Measurements from ENCODE around the gene ASMT. TPM values are rescaled to one million over a fixed set of nuclear protein-coding genes. Genes with fewer than 3 reads are reported as not detected.

ASMT gene
- total and polyA plus RNA-seq, 3 donors from 2014 or later: 0.37 to 0.55 TPM; not detected in 1

DNA sequence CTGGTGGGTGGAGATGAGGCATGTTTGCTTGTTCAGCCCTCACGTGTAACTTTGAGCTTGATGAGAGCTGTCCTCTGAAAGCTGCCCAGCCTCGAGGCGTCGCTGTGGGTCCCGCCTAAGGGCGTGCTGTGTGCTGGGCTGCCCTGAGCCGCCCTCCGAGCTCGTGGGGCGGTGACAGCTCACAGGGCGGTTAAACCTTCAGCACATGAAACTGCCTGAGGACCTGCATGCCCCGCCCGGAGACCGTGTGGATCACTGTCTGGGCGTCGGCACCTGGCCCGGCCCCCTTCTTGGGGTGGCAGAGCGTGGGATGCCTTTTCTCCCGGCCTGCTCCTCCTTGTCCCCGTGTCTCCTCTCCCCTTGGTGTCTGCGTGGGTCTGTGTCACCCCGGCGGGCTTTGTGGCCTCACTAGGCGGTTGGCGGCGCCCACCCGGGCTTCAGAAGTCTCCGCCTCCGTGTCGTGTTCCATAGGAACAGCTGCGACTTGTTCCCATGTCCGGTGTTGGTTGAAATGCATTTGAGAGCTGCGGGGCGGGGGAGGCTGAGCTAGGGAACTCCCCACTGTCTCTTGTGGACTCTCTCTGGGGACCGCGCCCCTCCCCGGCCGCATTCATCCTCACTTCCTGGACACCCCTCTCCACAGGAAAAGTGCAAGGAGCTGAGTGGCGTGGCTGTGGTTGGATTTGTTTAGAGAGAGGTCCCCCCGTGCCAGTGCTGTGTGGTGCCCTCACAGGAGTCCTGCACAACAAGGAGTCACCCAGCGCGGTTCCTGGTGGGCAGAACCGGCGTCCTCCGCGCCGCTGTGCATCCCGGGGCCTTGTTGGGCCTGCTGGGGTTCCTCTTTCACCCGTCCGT is 16.6 kb upstream of the ASMT start:
- no peak for DNase-seq
- Histone ChIP-seq H3K4me3 (no peak overlapping the region), H3K27me3 (no peaks in the 10 kb centered on the region), H3K9me3 (no peaks in the 10 kb centered on the region), H3K36me3 (ENCODE audit: low read depth, missing control alignments) (no peaks in the 10 kb centered on the region), H3K27ac (no peak overlapping the region), H3K4me1 (peaks cover 15% of the 10 kb centered on the region)
- intact Hi-C loops (cut with DNase I; ENCODE audit: low total_unique reads): loop anchor here (10.0 kb wide), 1 partner anchor 143 kb away; the partner anchor contains the start of gene ASMTL
- TF ChIP-seq POLR2A (IDR thresholded peaks at IDR 0.05): no peak
- TF ChIP-seq, protein P1, sequence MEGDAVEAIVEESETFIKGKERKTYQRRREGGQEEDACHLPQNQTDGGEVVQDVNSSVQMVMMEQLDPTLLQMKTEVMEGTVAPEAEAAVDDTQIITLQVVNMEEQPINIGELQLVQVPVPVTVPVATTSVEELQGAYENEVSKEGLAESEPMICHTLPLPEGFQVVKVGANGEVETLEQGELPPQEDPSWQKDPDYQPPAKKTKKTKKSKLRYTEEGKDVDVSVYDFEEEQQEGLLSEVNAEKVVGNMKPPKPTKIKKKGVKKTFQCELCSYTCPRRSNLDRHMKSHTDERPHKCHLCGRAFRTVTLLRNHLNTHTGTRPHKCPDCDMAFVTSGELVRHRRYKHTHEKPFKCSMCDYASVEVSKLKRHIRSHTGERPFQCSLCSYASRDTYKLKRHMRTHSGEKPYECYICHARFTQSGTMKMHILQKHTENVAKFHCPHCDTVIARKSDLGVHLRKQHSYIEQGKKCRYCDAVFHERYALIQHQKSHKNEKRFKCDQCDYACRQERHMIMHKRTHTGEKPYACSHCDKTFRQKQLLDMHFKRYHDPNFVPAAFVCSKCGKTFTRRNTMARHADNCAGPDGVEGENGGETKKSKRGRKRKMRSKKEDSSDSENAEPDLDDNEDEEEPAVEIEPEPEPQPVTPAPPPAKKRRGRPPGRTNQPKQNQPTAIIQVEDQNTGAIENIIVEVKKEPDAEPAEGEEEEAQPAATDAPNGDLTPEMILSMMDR (IDR thresholded peaks at IDR 0.05): no peak
- 86 to 90% methylated on average over 31 to 50 of the region's 50 CpGs for WGBS, 2 donors

DNA sequence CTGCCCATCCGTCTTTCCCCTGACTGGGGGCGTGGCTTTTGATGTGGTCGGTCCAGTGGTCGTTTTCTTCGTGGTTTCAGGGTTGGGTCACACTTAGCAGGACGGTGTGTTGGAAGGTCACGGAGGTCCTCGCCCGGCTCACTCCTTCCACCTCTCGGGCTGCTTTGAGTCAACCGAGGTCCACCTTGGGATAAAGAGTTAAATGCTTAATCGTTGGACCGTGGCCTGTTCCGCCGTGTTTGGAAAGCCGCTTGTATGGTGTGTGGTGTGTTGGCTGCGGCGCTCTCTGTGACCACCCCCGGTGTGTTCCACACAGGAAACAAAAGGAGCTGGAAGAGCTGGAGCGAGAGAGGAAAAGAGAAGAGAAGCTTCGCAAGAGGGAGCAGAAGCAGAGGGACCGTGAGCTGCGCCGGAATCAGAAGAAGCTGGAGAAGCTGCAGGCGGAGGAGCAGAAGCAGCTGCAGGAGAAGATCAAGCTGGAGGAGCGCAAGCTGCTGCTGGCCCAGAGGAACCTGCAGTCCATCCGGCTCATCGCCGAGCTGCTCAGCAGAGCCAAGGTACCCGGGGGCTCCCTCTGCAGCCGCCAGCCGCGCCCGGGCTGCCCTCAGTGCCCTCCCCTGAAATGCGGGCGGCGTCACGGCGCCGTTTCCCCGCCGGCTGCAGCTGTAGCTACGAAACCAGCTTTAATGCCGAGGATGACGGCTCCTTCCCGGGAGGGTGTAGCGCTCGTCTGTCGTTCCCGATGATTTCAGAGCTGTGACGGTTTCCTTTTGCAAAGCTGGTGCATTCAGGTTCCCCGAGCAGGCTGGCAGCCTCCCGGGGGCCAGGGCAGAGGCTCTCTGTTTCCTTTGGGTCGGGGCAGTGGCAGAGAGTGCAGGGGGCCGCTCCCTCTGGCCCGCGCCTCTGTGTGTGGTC is 15.7 kb upstream of the ASMT start:
- 86 to 91% methylated on average over 40 to 54 of the region's 57 CpGs for WGBS, 2 donors
- no peaks in the 10 kb centered on the region for H3K27me3 ChIP-seq
- DNase-seq: no peak
- H3K4me3 ChIP-seq: no peak overlapping the region
- intact Hi-C loops (cut with DNase I; ENCODE audit: low total_unique reads): loop anchor here (10.0 kb wide), 1 partner anchor 144 kb away; the partner anchor contains the start of gene ASMTL
- no peaks in the 10 kb centered on the region for H3K9me3 ChIP-seq
- H3K4me1 ChIP-seq: peaks cover 7% of the 10 kb centered on the region
- no peaks in the 10 kb centered on the region for H3K36me3 ChIP-seq (ENCODE audit: low read depth, missing control alignments)
- TF ChIP-seq POLR2A (IDR thresholded peaks at IDR 0.05): no peak
- TF ChIP-seq, protein P1 (IDR thresholded peaks at IDR 0.05): no peak
- H3K27ac ChIP-seq: no peak overlapping the region

DNA sequence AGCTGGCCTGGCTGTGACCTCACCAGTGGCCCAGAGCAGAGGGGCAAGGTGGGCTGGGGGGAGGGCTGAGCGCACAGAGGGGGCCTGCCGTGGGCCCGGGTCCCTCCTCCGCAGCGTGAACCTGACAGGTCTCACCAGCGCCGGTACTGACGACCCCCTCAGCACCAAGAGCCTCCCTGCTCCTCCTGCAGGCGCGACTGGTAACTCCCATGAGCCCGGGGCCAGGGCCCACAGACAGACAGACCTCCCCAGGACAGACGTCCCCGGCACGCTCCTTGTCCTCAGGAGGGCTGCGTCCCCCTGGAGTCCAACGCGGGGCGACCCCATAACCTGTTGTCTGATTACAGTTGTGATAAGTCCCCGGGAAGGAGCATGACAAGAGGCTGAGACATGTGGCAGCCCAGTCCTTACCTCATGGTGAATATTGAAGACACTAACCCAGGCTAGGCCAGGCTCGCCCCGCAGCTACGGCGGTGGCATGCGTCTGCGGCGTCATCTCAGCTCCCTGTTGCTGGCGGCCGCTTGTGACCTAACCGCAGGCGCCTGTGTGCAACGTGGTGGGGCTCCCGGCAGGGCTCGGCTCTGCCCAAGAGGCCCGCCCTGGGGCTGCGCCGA is 15.0 kb upstream of the ASMT start:
- Histone ChIP-seq H3K27me3 (no peaks in the 10 kb centered on the region), H3K4me1 (peaks cover 4% of the 10 kb centered on the region), H3K27ac (no peak overlapping the region), H3K9me3 (no peaks in the 10 kb centered on the region), H3K4me3 (no peak overlapping the region), H3K36me3 (ENCODE audit: low read depth, missing control alignments) (no peaks in the 10 kb centered on the region)
- intact Hi-C loops (cut with DNase I; ENCODE audit: low total_unique reads): loop anchor here (10.0 kb wide), 1 partner anchor 145 kb away; the partner anchor contains the start of gene ASMTL
- no peak for DNase-seq
- TF ChIP-seq, protein P1 (IDR thresholded peaks at IDR 0.05): no peak
- TF ChIP-seq POLR2A (IDR thresholded peaks at IDR 0.05): no peak
- WGBS, 2 donors: 92 to 95% methylated on average over 7 to 32 of the region's 36 CpGs

DNA sequence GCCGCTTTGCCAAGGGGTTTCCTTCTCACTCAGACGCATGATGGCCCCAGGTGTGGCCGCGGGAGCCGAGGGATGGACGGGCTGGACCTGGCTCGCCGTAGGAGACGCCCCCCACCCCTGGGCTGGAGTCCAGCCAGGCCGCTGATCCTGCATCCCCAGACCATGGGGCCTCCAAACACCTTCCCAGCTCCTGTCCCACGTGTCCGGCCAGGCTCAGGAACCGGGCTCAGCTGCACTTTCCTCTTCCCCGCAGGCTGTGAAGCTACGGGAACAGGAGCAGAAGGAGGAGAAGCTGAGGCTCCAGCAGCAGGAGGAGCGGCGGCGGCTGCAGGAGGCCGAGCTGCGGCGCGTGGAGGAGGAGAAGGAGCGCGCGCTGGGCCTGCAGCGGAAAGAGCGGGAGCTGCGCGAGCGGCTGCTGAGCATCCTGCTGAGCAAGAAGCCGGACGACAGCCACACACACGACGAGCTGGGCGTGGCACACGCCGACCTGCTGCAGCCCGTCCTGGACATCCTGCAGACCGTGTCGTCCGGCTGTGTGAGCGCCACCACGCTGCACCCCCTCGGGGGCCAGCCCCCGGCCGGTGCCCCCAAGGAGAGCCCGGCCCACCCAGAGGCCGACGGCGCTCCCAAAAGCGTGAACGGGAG is 14.3 kb upstream of the ASMT start:
- intact Hi-C loops (cut with DNase I; ENCODE audit: low total_unique reads): no loop called here
- Histone ChIP-seq H3K4me3 (no peak overlapping the region), H3K27me3 (no peaks in the 10 kb centered on the region), H3K27ac (no peak overlapping the region), H3K9me3 (no peaks in the 10 kb centered on the region), H3K36me3 (ENCODE audit: low read depth, missing control alignments) (no peaks in the 10 kb centered on the region), H3K4me1 (peaks cover 4% of the 10 kb centered on the region)
- DNase-seq: no peak
- WGBS, 2 donors: 90 to 97% methylated on average over 17 to 44 of the region's 52 CpGs
- TF ChIP-seq POLR2A (IDR thresholded peaks at IDR 0.05): no peak
- TF ChIP-seq, protein P1 (IDR thresholded peaks at IDR 0.05): no peak

Measured in testis (tissue), 3 donors.